Esophagus (tissue), 2 donors: ENCODE measurements around the gene TMC5. TPM values are rescaled to one million over a fixed set of nuclear protein-coding genes. Genes with fewer than 3 reads are reported as not detected.

Experiments used
- H3K27ac ChIP-seq, 2 donors: one replicate each; pipeline ENCODE4 v1.5.1; 2013; ENCODE audit warnings: low read depth in 2 of 2, mild to moderate bottlenecking in 2 of 2, inconsistent platforms in 1 of 2, low read length in 1 of 2, moderate library complexity in 1 of 2
- H3K27me3 ChIP-seq, 2 donors: one replicate each; pipeline ENCODE4 v1.6.1; 2013; ENCODE audit warnings: low read length in 2 of 2, control low read depth in 1 of 2, mild to moderate bottlenecking in 1 of 2; ENCODE audit not compliant: insufficient read depth in 2 of 2, control insufficient read depth in 1 of 2
- H3K36me3 ChIP-seq, 2 donors: one replicate each; pipeline ENCODE4 v1.6.1; 2013; ENCODE audit warnings: low read length in 1 of 2; ENCODE audit not compliant: control insufficient read depth in 2 of 2, insufficient read depth in 2 of 2
- H3K4me1 ChIP-seq, 2 donors: one replicate each; pipeline ENCODE4 v1.6.1; 2013; ENCODE audit warnings: low read length in 1 of 2; ENCODE audit not compliant: control insufficient read depth in 2 of 2, insufficient read depth in 2 of 2
- H3K4me3 ChIP-seq, 2 donors: one replicate each; pipeline ENCODE4 v1.5.1; 2013; ENCODE audit warnings: low read length in 2 of 2, mild to moderate bottlenecking in 2 of 2, low read depth in 1 of 2, moderate library complexity in 1 of 2
- H3K9me3 ChIP-seq, 2 donors: one replicate each; pipeline ENCODE4 v1.6.1; 2013; ENCODE audit warnings: mild to moderate bottlenecking in 2 of 2, low read depth in 1 of 2, low read length in 1 of 2, moderate library complexity in 1 of 2; ENCODE audit not compliant: control insufficient read depth in 2 of 2, insufficient read depth in 1 of 2
- WGBS, 2 donors: extraction: QIAGEN DNeasy Blood & Tissue Kit; methylation state at CpG; one replicate each; pipeline ENCODE4 v1.1.7; 2013; 5-methylcytosine and 5-hydroxymethylcytosine counted together
- polyA plus RNA-seq, 2 donors: library from polyadenylated mRNA; stranded (reverse); fragments of 200-250 nt; gene quantifications; one replicate each; pipeline ENCODE4 v1.2.3, GENCODE V29; 2013
- donor health status: healthy with polysubstance abuse.
- donor health status: Bipolar disorder and iron deficiency.

The TMC5 gene
- polyA plus RNA-seq, 2 donors = 0.18 to 0.42 TPM

DNA sequence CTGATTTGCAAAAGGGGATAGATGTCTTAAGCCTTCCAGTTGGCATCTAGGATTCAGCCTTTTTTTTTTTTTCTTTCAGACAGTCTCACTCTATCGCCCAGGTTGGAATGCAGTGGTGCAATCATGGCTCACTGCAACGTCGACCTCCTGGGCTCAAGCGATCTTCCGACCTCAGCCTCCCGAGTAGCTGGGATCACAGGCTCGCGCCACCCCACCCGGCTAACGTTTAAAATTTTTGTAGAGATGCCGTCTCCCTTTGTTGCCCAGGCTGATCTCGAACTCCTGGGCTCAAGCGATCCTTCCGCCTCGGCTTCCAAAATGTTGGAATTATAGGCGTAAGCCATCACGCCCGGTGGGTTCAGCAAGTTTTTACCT lies 105.5 kb downstream of the TMC5 start:
- no peaks in the 10 kb centered on the region for H3K27me3 ChIP-seq
- peaks cover 0 to 2% of the 10 kb centered on the region in 2 donors for H3K4me1 ChIP-seq
- no peak overlapping the region for H3K27ac ChIP-seq
- H3K36me3 ChIP-seq = no peaks in the 10 kb centered on the region
- WGBS, 2 donors = 69 to 70% methylated on average over 18 of the region's 18 CpGs
- no peaks in the 10 kb centered on the region for H3K9me3 ChIP-seq
- H3K4me3 ChIP-seq = no peak overlapping the region

DNA sequence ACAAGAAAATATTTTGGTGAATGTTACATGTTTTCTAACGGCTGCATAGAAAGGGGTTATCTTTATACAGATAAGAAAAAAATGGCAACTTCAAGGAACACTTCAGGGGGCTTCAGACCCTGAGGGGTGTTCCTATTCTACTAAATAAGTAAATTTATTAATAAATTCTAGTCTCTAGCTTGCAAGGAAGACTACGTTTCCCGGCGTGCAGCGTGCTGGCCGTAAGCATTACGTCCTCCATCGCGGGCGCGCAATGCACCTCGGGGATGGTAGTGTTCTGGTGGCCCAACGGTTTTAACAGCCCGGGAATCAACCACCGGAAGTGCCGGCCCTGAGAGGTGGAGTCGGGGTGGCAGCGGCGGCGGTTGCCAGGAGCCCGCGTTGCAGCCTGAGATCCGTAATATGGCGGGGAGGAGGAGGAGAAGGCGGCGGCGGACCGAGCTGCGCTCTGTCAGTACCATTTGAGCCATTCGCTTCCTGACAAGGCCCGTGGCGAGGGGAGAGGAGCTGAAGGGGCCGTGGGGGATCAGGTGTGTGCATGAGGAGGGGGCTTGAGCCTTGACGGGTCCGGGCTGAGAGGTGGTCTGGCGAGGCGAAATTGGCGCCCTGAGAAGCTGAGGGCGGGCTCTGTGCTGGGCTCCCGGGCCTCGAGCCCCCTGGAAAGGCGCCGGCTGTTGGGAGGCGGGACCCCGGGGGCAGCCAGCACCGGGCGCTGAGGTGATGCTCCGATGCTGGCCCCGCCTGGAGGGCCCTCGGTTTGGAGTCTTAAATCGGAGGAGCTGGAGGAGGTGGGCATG lies 106.1 kb downstream of the TMC5 start, which contains the start of gene CCP110:
CCP110 (plus strand) TSS at position 384 of the 797 bp plus-strand sequence. CDS start 3,940 bp downstream, outside the sequence.
- Histone ChIP-seq H3K4me1 (peaks cover 0 to 2% of the 10 kb centered on the region in 2 donors), H3K4me3 (peak within 1 kb of the TSS; percentile 93 to 98), H3K36me3 (peaks cover 0 to 3% of the 10 kb centered on the region in 2 donors), H3K27me3 (no peaks in the 10 kb centered on the region), H3K27ac (peak within 1 kb of the TSS; percentile 66 to 78), H3K9me3 (no peaks in the 10 kb centered on the region)
- 1 to 2% methylated on average over 47 to 51 of the region's 51 CpGs for WGBS, 2 donors

DNA sequence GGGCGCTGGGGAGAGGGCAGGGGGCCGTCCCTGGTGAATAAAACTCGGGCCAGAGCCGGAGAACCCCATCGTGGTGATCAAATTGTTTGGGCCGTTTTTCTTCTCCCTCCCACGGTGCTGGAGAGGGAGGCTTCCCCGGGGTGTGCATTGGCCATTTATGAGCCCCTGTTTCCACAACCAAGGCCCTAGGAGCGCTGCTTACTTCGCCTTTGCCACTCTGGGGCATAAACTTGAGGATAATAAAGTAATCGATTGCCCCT lies 106.6 kb downstream of the TMC5 start:
- Histone ChIP-seq H3K4me1 (peaks cover 0 to 2% of the 10 kb centered on the region in 2 donors), H3K9me3 (no peaks in the 10 kb centered on the region), H3K27ac (peak overlapping the region; percentile 13 to 78), H3K36me3 (peaks cover 0 to 3% of the 10 kb centered on the region in 2 donors), H3K4me3 (peak overlapping the region; percentile 93 to 98), H3K27me3 (no peaks in the 10 kb centered on the region)
- WGBS, 2 donors = 0 to 1% methylated on average over 11 of the region's 11 CpGs

DNA sequence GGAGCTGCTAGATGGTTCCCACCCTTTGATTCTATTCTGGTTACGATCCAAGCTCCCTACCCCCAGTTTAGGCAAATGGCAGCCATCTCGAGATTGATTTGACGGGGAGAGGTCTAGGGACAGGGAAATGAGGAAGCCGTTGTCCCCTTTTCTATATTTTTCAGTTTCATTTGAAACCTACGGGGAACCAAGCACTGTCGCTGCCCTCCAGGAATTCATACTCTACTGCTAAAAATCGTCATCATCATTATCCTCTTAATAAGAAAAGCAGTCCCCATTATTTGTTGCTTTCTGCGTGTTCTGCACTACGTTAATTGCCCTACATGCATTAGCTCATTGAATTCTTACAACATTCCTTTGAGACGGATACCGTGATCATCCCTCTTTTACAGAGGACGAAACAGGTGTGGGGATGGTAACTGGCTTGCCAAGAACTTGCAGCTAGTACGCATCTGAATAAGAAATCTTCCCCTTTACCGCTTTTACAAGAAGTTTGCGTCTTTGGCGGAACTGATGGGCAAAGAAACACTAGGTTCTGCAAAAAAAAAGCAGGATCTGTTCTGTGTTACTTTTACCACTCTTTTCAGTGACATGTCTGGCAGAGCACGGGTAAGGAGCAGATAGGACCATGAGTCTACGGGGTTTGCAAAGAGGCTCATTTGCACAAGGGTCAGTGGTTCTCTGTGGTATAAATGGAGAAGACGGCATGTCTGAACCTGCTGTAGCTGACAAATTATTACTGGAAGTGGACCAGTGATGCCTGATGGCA lies 107.1 kb downstream of the TMC5 start:
- Histone ChIP-seq H3K4me3 (peak overlapping the region; percentile 93 to 98), H3K4me1 (peaks cover 0 to 2% of the 10 kb centered on the region in 2 donors), H3K9me3 (no peaks in the 10 kb centered on the region), H3K27ac (peak overlapping the region; percentile 29 to 78), H3K27me3 (no peaks in the 10 kb centered on the region), H3K36me3 (peaks cover under 1 to 3% of the 10 kb centered on the region in 2 donors)
- WGBS, 2 donors = 11 to 14% methylated on average over 19 of the region's 19 CpGs

DNA sequence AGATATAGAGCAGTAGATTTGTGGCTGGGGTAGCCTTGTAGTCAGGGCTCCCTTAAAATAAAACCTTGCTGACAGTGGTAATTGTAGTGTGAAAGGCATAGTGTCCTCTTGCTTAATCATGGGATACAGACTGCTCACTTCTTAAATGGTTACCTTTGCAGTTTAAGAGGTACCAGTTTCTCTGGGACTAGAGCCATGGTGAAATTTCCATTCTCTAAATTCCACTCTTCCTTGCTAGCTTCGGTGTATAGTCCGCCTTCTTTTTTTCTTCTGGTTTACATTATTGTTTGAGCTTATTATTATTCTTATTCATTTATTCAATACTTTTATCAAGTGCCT lies 107.7 kb downstream of the TMC5 start:
- H3K27ac ChIP-seq = no peak overlapping the region
- peaks cover 0 to 2% of the 10 kb centered on the region in 2 donors for H3K4me1 ChIP-seq
- peaks cover 3% of the 10 kb centered on the region in 2 donors for H3K36me3 ChIP-seq
- 65 to 81% methylated on average over 2 of the region's 2 CpGs for WGBS, 2 donors
- no peaks in the 10 kb centered on the region for H3K9me3 ChIP-seq
- H3K4me3 ChIP-seq = peak overlapping the region in 1 of 2 donors; percentile 93
- no peaks in the 10 kb centered on the region for H3K27me3 ChIP-seq

DNA sequence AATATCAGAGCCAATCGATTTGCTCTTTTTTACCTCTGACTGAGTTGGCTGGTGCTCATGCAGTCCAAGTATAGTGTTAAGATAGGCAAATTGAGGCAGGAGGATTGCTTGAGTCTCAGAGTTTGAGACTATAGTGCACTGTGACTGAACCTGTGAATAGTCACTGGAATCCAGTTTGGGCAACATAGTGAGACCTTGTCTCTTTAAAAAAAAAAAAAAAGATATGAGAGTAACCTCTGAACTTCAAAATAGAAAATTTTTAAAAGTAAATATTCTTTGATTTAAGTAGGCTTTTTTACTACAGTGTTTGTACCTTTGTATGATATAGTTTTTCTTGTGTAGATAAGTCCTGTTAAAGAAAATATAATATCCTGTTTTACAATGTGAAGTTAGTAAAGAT lies 109.5 kb downstream of the TMC5 start:
- Histone ChIP-seq H3K36me3 (peaks cover 3% of the 10 kb centered on the region in 2 donors), H3K4me3 (no peak overlapping the region), H3K9me3 (no peaks in the 10 kb centered on the region), H3K27ac (no peak overlapping the region), H3K27me3 (no peaks in the 10 kb centered on the region), H3K4me1 (peaks cover 0 to 2% of the 10 kb centered on the region in 2 donors)
- 81 to 89% methylated on average over 1 of the region's 1 CpG for WGBS, 2 donors

DNA sequence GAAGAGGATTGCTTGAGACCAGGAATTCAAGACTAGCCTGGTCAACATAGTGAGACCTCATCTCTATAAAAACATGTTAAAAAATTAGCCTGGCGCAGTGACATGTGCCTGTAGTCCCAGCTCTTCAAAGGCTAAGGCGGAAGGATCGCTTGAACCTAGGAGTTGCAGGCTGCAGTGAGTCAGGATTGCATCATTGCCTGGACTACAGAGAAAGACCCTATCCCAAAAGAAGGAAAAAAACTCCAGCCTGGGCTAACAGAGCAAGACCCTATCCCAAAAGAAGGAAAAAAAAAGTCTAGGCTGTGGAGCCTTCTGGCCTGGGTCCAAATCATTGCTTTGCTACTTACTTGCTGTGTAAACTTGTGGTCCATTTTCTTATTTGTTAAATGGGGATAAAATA lies 111.0 kb downstream of the TMC5 start:
- Histone ChIP-seq H3K36me3 (peaks cover 3% of the 10 kb centered on the region in 2 donors), H3K9me3 (no peaks in the 10 kb centered on the region), H3K27me3 (no peaks in the 10 kb centered on the region), H3K4me3 (no peak overlapping the region), H3K27ac (no peak overlapping the region), H3K4me1 (peaks cover 0 to 2% of the 10 kb centered on the region in 2 donors)
- WGBS, 2 donors = 91 to 98% methylated on average over 3 of the region's 3 CpGs

DNA sequence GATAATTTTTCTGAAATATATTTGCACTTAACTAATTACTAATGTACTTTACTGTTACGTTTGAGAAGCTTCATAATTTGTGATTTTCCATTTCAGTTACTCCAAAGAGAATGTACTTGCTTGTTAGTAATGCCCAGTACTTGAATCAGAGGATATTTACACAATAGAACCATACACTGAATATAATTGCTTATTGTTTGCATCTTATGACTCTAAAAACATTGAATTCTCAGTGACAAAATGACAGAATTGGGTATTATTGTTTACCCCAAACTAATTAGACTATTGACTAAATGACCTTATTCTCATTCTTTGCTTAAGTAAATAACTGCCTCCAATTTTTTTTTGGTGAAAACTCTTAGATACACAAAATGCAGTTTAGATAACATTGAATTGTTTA lies 114.9 kb downstream of the TMC5 start:
- 78 to 79% methylated on average over 1 of the region's 1 CpG for WGBS, 2 donors
- no peaks in the 10 kb centered on the region for H3K4me1 ChIP-seq

DNA sequence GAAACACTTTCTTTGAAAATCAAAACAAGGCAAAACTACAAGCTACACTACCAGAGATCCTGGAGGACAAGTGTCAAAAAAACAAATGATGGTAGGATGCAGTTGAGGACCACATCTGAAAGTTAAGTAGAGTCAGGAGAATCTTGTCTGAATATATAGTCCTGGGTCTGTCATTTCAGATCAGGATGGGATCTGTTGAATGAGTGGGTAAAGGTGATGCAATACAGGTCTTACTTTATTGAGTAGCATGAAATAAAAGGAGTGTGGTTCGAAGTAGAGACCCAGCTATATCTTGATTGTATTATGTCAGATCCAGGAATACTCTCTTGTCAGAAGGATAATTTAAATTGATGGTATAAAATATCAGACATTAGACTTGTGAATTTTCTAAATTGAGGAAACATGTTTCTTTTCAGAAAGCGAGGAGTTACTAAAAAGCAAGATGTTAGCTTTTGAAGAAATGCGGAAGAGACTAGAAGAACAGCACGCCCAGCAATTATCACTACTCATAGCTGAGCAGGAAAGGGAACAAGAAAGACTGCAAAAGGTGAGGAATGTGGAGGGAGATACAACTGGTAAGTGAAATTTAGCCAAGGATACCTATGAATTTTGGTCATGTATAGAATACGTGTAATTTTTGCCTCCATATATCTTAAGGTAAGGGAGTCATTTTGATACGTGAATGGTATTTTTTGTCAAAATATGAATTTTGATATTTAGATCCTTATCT lies 122.7 kb downstream of the TMC5 start:
- Histone ChIP-seq H3K36me3 (no peaks in the 10 kb centered on the region), H3K27me3 (no peaks in the 10 kb centered on the region), H3K9me3 (no peaks in the 10 kb centered on the region), H3K4me1 (no peaks in the 10 kb centered on the region), H3K4me3 (no peak overlapping the region), H3K27ac (no peak overlapping the region)
- WGBS, 2 donors = 96 to 97% methylated on average over 6 of the region's 6 CpGs

More for the DNA sequence above, 114.9 kb downstream of the TMC5 start:
- Histone ChIP-seq H3K27ac (no peak overlapping the region), H3K9me3 (no peaks in the 10 kb centered on the region), H3K36me3 (peaks cover 3% of the 10 kb centered on the region in 2 donors), H3K27me3 (no peaks in the 10 kb centered on the region), H3K4me3 (no peak overlapping the region)
